CD4-positive, alpha-beta T cell treated with Interferon alpha-2 for 1 hour (primary cell): ENCODE measurements around the gene CPB1.
"Not testable (repeated sequence)": the region's sequence is repeated elsewhere in the genome, so short reads cannot be mapped to it uniquely, and the experiment has no call there.

ENCODE experiments used
- DNase-seq, 2 donors: peaks; one replicate each; pipeline ENCODE4 v3.0.0-alpha.2; 2020 to 2022

Gene CPB1

DNA sequence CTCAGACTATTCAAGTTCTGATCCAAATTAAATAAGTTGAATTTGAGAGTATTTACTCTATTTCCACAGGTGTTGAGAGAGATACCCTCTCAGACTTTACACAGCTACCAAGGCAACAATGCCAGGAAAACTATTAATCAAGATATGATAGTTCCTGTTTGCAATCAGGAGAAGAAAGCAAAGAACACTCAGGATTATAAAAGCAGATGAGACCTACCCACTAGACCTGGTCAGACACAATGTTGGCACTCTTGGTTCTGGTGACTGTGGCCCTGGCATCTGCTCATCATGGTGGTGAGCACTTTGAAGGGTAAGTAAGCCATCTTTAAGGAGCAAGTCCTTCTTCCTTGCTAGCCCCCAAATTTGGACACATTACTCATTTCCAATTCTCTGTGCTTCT is at the start of gene CPB1:
Gene CPB1, plus strand, starts transcription at position 227 of the 400 bp plus-strand sequence. Its CDS starts 13 bp downstream, at position 240.
- DNase-seq, result no peak

GRCh38 chr3:148778926-148779325 is 48.7 kb upstream of the CPB1 start:
- DNase-seq, result no peak

DNA sequence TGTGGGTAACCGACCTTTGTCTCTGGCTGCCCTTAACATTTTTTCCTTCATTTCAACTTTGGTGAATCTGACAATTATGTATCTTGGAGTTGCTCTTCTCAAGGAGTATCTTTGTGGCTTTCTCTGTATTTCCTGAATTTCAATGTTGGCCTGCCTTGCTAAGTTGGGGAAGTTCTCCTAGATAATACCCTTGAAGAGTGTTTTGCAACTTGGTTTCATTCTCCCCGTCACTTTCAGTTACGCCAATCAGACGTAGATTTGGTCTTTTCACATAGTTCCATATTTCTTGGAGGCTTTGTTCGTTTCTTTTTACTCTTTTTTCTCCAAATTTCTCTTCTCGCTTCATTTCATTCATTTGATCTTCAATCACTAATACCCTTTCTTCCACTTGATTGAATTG is 42.6 kb upstream of the CPB1 start:
- DNase-seq, result not testable (repeated sequence)

GRCh38 chr3:148786159-148786558 is 41.5 kb upstream of the CPB1 start:
- DNase-seq, result not testable (repeated sequence)

GRCh38 chr3:148789146-148789545 is 38.5 kb upstream of the CPB1 start:
- no peak for DNase-seq

- DNase-seq, result no peak
Observed at GRCh38 chr3:148789906-148790305, 37.7 kb upstream of the CPB1 start.

- DNase-seq, result no peak
Observed at GRCh38 chr3:148790370-148790769, 37.2 kb upstream of the CPB1 start.

GRCh38 chr3:148790851-148791735 is 36.5 kb upstream of the CPB1 start:
- no peak for DNase-seq

DNA sequence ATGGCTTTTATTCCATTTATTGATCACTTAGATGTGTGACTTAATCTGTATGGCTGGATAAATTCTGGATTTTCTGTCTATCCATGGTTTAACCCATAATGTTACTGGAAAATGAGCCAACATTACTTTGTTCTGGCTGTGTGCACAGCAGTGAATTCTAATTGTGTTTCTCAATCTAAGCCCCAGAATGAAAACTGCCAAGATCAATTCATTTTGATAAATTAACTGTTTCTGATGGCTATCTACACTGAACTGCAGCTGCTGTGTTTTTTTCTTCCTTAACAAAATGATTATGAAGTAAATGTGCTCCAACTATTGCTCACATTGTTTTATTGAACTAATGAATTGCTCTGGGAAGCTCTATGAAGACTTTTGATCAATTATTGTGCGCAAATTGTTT is 35.7 kb upstream of the CPB1 start:
- no peak for DNase-seq

GRCh38 chr3:148792516-148792915 is 35.1 kb upstream of the CPB1 start:
- no peak for DNase-seq

DNA sequence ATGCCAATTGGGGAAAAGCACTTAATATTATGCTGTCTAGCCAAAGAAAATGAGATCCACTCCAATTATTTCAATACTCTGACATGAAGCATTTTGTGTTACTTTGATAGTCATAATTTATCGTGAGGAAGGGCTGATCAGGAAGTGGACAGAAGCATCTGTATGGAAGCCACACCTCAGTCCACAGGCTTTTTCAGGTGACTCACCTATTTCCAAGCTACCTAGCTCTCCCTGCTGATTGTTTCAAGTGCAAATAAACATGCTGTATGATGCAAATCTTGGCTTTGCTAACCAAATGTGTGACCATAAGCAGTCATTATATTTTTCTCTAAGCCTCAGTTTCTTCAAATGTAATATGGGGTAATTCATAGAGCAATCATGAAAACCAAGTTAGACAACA is 30.8 kb upstream of the CPB1 start:
- DNase-seq, result no peak

DNA sequence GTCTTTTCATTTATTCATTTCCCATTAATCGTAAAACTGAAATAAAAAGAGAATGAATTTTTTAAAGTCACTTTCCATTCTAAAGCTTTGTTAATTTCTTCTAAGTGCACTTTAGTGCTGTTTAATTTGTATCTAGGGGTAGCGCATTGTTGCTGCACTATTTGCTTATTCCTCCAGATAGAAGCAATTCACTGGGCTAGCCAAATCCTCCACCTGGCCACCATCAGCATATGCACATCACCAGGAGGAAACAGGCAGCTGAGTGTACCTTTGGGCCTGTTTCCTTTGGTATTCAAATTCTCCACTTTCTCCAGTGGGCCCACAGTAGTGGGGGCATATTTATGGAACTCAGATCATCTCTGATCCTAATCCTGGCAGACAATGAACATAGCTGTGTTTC is 29.8 kb upstream of the CPB1 start:
- DNase-seq, result no peak

DNA sequence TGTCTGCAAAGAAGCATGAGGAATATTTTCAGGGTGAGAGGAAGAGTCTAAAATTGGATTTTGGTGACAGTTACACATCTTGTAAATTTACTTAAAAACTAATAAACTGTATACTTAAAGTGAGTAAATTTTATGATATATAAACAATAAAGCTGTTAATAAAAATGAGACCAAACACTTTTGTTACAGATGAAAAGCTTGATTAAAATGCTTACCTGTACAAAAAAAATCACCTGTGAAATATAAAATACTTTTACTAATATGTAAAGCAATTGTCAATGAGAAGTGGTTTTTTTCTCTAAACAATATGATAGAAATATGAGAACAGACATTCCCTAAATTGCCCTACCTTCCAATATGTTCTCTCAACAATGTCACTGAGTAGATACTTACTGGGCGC is 27.2 kb upstream of the CPB1 start:
- no peak for DNase-seq

DNA sequence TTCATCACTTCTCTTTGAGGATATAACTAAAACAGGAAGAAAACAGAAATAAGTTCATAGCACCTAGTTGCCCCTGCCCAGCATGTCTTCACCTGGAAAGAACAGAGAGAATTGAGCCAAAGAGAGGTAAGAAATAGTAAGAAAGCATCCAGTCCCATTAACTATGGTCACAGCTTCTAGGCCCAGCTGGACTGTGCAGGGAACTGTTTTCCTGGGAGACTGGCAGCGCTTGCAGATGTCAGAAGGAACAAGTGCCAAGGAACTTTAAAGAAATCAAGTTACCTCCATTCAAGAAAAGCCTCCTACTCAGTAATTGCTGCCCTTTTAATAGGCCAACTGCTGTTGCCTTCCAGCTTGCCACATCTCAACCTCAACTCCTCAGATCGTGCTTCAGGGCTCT is 17.8 kb upstream of the CPB1 start:
- DNase-seq, result no peak

- DNase-seq, result no peak
Observed at GRCh38 chr3:148815316-148816110, 12.1 kb upstream of the CPB1 start.

GRCh38 chr3:148816427-148816826 is 11.2 kb upstream of the CPB1 start:
- DNase-seq, result no peak

DNA sequence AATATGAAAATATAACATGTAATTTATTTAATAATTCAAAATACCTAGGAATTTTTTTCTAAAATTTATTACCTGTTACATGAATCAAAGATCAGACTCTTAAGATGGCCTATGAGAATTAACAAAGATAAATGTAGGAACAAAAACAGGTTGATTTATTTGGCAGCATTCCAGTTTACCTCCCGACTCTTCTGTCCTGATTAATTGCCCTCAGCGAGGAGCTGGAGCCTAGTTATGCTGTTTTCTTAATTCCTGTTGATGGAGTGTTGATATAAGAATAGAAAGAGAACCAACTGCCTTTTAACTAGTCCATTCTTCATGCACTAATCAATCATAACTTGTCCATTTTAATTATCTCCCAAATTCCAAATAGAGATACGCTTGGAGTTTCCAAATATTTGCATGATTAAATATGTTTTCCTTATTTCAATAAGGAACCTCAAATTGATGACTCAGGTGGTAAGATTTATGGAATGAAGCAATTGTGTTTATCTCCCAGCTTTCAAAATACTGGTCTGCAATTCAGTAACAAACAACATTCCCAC is 10.6 kb upstream of the CPB1 start:
- DNase-seq, result no peak

DNA sequence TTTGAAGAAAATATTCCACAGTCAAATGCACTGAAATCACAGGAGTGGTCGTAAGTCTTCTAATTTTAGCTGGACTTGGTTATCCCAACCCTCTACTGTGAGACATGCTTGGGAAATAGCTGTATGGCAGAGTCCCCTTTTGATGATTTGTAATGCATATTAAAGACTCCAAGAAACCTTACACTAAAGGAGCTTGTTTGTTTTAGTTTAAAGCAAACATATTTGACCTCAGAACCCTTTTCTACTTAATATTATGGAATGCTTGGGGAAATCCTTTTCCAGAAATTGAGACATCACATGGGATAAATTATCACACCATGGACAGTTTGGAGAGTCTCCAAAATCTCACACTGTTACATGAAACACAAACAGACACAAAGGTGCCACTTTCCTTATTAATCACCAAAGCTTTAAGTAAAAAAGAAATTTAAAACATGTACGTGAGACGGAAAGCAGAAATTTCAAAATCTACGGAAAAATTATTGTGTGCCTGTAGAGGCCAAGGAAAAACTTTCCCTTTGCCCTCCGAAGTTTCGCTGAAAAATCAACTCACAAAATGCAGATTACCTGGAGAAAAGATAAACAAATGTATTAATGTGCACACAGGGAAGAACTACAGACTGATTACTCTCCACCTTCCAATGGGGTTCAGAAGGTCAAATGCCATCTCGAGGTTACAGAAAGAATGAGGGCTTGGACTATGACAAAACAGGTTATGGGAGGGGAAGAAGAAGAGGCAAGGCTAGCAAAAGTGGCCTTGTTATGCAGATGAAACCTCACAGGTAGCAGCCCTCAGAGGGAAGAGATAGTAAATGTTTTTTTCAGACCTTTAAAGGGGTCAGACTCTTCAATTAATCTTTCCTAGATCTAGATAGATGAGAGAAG is 7.0 kb upstream of the CPB1 start:
- no peak for DNase-seq

DNA sequence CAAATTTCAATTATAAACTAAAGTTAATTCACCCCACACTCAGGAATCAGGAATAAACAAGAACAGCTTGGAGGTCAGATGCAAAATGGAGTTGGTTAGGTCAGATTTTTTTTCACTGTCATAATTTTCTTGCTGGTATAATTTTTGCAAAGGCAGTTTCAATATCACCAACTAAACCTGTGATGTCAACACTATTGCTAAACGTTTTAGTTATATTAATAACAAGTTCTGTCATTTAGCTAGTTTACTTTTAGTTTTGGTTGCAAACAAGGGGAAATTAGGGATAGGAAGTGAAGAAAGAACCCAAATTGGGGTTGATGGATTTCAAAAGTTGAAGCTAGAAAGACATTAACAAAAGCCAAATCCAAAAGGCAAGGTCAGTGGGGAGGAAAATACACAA is 4.6 kb upstream of the CPB1 start:
- no peak for DNase-seq

GRCh38 chr3:148825476-148825875 is 2.1 kb upstream of the CPB1 start:
- DNase-seq, result no peak

DNA sequence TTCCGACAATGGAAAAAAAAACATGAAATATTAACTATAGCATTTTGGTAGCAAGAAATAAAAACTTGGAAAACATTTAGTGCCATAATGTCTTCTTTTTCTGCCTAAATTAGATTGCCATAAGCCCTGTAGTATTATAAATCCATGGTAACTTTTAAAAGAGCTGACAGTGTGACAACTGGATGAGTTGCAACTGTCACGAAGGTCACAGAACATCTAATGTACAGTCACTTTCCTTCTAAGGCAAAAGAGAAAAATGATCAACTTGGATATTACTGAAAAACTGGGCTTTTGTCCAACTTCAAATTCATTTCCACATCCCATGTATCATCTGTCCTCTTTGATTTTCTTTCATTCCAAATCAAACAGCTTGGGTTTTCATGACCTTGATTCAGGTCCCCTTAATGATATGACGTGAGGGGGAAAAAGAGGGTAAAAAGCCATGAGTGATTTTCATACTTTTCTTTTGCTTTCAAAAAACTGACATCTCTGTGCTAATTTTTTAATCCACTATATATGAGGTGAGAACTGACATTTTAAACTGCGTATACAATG is 602 bp downstream of the CPB1 start:
- DNase-seq, result no peak

DNA sequence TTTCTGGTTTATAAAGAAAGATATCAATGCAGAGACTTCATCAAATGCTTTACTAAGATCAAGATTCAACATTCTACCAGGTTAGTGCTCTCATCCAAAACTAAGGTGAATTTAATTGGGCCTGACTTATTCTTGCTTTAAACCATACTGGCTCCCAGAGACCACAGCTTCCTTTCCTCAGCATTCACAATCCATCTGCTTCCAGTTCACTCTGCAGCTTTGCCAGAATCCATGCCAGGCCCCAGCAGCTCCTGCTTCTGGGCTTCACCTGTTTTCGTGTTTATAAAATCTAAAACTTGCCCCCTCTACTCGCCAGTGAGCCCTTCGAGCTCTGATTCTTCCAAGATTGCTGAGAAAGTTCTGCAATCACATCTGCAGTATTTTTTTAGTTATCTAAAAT is 2.3 kb downstream of the CPB1 start:
- DNase-seq, result no peak
